CD4-positive, alpha-beta T cell treated with Interleukin-4 for 4 hours (primary cell): ENCODE results near the gene ADGRD1.

Source experiments
- DNase-seq: peaks from one replicate; pipeline ENCODE4 v3.0.0-alpha.2; 2020

The ADGRD1 gene

DNA sequence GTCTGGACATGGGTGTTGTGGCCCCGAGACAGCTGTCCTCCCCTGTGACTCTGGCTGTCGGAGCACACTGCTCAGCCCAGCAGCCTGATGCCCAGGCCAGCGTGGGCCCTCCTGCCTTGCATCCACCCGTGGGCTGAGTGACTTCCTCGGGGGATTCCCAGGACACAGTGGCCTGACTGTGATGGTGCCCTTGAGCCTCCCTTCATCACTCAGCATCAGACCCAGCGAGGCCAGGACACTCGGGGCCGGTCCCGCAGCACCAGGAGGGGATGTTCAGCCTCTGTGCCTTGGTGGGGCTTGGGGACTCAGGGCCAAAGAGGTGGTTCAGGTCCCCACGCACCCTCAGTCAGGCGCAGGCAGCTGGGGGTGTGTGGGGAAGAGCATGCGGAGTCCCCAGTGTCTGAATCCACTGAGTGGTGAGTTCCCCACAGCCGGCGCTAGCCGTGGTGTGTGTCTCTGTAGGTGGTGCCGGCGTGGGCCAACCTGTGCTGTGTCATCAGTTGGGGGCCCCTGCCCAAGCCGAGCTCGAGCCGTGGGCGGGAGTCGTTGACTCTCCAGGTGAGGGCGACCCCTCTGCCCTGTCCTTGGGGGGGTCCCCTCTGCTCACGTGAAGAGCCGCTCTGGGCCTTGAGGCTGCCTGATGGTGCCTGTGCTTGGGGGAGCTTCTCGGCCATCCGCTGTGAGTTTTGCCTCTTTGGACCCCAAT, 185.8 kb downstream of the ADGRD1 start:
- no peak for DNase-seq

DNA sequence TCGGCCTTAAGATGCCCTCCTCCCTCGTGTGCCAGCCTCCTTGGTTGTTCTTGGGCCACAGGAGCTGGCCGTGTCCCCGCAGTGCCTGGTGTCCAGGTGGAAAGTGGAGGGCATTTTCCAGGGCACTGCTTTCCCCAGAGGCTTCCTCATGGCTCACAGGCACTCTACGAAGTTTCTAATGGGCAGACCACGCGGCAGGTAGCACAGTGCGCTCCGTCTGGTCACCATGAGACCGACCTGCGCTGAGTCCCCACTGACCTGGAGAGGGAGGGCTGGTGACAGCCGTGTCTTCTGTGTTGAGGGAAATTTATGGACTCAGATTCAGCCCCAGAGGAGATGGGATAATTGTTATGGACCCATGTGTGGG, 186.3 kb downstream of the ADGRD1 start:
- no peak for DNase-seq

- no peak for DNase-seq
Observed at GRCh38 chr12:131140697-131141096, 187.0 kb downstream of the ADGRD1 start.

DNA sequence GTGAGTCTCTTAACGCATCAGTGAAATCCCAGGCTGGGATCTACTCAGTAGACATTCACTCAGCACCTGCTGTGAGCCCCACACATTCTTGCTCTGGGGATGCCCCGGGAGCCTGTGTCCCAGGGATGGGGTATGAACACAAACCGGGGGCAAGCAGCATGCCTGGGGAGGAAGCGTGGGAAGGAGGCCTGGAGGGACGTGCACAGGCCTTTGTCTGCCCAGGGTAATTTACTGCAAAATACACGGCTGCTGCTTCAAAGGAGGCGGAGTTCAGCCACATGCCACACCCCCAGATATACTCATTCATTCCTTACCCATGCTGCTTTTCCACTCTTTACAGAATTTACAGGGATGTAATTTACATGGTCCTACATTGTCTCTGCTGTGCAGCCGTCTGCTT, 187.8 kb downstream of the ADGRD1 start:
- no peak for DNase-seq

DNA sequence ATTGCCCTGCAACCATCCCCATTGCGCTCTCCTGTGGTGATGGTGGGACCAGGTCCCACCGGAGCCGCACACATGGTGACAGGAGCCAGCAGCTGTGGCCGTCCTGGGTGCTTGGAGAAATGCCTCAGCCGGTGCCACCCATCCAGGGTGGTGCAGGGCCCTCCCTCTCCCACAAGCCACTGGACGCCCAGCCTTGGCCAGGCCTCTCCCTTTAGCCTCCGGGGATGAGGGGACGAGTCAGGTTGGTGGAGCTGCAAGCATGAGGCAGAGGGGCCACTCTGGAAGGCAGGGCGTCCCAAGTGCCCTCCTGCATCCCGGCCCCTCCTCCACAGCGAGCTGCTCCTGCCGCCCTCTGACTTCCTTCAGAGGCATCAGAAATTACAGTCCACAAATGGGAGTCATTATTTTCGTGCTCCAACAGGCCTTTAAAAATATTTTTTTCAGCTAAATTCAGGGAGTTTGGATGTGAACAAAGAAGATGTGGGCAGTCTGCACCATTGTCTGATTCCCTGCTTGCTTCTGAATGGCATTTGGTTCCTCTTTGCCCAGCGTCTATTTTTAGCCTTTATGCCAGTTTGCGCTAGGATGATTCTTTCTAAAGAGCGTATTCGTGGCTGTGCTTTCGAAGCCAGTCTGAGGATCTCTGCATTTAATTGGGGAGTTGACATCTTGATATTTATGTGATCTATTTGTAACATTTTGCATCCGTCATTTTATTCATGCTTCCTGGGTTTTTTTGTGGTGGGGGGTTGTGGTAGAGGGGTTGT, 189.4 kb downstream of the ADGRD1 start:
- DNase-seq = no peak

DNA sequence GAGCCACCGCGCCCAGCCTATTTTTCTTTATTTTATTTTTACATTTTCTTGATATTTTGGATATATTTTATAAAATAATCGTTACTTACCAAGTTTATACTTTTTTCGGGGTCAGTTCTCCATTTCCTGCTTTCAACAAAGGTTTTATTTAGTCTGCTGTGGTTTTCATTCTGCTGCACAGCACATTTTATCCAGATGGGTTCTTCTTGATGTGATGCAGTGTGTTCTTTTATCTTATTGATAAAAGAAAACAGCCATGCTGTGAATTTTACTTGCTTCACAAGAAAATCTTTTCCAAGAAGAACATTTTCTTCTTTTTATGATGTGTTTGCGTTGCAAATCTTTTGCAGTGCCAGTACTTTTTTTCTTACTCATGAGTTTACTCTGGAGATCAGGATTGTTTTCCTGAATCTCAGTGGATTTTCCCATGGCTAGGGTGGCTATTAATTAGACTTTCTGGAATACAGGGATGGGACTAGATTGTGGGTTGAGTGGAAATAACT, 192.5 kb downstream of the ADGRD1 start:
- no peak for DNase-seq

GRCh38 chr12:131147293-131147692, 193.6 kb downstream of the ADGRD1 start:
- DNase-seq = no peak

DNA sequence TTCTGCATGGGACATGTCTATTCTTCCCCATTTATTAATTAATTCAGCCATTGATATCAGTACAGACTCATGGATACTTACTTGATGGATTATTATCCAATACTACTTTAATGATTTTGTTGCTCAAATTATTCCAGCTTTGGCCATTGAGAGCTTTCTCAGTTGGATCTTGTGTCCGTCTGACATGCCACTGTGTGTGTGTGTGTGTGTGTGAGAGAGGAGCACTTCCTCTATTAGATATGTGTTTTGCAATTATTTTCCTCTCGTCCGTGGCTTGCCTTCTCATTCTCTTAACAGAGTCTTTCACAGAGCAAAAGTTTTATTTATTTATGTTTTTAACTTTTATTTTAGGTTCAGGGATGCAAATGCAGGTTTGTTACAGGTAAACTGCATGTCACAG, 194.2 kb downstream of the ADGRD1 start:
- no peak for DNase-seq

GRCh38 chr12:131151558-131152345, 198.0 kb downstream of the ADGRD1 start:
- no peak for DNase-seq

DNA sequence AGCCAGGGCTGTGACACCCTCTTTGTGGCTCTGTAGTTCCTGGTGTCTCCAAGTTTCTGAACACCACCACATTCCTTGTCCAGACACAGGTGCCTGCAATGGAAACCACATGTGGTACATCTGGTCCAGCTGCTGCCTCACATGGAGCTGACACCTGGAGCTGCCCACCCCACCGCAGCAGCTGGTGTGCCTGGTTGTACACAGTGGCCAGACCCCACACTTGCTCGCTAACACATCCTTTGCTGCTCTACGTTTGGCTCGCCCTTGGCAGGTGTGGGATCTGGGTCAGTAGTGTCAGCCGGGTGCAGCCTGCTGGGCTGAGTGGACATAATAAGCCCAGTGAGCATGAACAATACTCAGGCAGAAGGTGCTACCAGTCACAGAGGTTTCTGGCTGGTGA, 198.9 kb downstream of the ADGRD1 start:
- no peak for DNase-seq

DNA sequence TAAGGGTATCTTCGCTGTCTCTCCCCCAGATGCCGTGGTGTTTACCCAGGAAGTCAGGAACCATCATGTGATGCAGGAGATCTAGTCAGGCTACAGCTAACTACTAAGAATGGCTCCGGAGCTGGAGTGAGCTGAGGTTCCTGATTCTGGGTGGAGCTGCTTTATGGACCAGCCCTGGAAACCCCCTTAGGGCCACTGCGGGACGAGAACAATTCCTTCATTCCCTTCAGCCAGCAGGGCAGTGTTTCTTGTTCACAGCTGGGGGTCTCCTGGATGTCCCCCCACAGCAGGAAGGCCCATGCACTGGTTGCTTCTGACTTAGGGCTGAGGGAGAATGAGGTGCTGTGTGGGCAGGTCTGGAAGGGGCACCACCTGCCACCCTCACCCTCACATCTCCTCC, 199.3 kb downstream of the ADGRD1 start:
- no peak for DNase-seq

DNA sequence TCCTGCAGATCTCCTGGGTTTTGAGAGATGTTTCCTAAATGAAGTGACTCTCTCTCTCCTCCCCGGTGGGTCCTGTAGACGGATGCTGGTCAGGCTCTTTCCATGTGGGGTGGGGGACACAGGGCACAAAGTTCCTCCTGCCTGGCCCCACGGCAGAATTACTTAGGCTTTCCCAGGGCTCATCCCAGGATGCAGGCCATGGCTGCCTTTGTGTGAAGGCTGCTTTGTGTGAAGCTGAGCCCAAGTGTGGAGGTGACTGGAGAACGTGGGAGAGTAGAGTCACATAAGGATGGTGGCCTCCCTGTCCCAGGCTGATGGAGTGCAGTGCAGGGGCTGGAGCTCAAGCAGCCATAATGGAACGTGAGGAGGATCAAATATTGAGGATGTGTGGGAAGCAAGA, 200.2 kb downstream of the ADGRD1 start:
- no peak for DNase-seq

GRCh38 chr12:131155131-131155530, 201.4 kb downstream of the ADGRD1 start:
- no peak for DNase-seq

GRCh38 chr12:131157743-131158142, 204.0 kb downstream of the ADGRD1 start:
- DNase-seq = no peak

- DNase-seq = no peak
Observed at GRCh38 chr12:131159660-131160059, 206.0 kb downstream of the ADGRD1 start.

DNA sequence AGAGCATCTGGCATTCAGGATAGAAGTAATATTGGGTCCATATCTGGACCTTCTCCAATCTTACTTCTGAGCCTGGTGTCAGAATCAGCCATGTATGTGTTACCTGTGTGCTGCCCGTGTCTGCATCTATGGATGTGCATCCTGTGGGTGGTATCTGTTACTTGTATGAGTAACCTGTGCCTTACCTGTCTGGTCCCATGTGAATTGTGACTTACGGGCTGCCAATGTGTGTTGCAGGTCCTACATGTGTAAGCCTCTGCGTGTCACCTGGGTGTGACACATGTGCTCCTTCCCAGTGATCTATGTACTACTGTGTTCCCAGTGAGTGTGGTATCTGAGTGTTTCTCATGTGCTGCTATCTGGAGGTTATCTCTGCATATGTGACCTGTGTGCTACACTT, 208.4 kb downstream of the ADGRD1 start:
- DNase-seq = no peak

GRCh38 chr12:131163189-131163738, 209.6 kb downstream of the ADGRD1 start:
- DNase-seq = no peak

DNA sequence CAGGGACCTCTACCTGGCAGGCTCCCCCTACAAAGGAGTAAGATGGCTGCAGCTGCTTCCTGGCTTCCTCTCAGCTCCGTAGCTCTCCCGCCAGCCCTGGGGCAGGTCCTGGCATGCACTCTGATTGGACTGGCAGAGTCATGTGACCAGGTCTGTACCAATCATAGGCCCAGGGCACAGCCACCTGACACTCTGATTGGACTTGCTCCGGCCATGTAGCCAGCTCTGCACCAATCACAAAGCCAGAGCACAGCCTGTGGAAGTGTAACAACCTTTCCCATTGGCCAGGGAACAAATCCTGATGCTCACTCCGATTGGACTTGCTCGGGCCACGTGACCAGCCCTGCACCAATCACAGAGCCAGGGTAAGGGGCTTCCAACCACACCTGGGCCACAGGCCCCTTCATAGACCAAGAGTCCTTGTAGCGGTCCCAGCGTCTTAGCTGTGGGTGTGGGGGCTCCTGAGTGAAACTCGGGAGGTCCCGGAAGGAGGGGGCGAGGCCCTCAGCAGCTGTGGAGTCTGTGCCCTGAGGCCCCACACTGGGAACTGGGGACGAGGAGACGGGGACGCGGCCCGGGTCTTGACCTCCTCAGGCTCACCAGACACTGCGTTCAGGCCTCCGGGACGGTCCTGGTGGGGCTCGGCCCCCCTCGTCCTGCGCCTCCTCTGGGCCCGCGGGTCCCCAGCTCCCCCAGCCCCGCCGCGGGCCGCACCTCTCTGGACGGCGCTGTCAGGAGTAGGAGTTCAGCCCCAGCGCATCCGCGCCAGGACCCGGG, 210.6 kb downstream of the ADGRD1 start:
- DNase-seq = no peak

DNA sequence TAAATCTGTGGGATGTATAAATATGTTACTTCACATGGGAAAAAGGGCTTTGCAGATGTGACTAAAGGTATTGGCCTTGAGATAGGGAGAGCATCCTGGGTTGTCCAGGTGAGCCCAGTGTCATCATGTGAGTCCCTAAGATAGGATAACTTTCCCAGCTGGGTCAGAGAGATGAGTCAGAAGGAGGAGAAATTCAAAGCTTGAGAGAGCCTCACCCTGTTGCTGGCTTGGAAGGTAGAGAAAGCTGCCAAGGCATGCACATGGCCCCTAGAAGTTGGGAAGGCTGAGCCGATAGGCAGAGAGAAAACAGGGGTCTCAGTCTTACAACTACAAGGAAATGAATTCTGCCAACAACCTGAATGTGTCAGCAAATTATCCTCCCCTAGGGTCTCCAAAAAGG, 213.0 kb downstream of the ADGRD1 start:
- DNase-seq = no peak

DNA sequence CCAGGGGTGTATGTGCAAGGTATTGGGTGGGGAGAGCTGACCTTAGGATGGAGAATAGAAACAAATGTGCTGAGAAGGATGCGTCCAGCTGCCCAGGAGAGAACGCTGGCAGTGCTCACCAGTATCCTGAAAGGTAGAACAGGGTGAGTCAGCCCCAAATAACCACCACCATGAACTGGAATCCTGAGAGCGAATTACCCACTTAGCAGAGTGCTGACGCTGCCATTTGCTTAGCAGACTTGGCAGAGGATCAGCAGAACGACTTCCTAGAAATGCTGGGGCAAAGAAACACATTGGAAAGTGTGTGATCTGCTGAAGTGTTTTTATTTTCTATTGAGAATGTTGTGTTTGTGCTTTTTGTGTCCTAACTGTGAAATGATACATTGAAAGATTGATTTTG, 213.6 kb downstream of the ADGRD1 start:
- DNase-seq = no peak

DNA sequence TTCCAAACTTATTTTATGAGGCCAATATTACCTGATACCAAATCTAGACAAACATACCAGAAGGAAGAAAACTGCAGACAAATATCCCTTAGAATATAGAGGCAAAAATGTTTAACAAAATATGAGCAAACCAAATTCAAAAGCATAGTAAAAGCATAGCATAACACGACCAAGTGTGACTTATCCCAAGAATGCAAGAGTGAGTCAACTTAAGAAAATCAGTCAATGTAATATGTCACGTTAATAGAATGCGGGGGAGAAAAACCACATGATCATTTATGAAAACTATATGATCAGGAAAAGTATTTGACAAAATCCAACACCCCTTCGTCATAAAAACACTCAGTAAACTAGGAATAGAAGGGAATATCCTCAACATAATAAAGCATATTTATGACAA, 217.3 kb downstream of the ADGRD1 start:
- no peak for DNase-seq

DNA sequence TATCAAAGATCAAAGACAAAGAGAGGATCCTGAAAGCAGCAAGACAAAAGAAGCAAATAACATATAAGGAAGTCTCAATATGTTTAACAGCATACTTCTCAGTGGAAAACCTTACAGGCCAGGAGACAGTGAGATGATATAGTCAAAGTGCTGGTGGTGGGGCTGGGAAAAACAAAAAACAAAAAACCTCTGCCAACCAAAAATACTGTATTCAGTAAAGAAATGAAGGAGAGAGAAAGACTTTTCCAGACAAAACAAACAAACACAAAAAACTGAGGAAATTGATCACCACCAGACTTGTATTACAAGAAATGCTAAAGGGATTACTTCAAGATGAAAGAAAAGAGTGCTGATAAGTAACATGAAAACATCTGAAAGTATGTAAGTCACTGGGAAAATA, 221.2 kb downstream of the ADGRD1 start:
- no peak for DNase-seq

GRCh38 chr12:131176266-131176665, 222.6 kb downstream of the ADGRD1 start:
- no peak for DNase-seq
